Ishikawa (cell line): ENCODE data around the gene MAP3K5.

ENCODE experiments used
- CEBPB ChIP-seq: IDR thresholded peaks from 2 replicates; pipeline ENCODE4 v1.6.1; 2012
- CREB1 ChIP-seq: IDR thresholded peaks from 2 replicates; pipeline ENCODE4 v1.6.1; 2012; ENCODE audit warnings: low read depth
- EGR1 ChIP-seq: IDR thresholded peaks from 2 replicates; pipeline ENCODE4 v1.6.1; 2012
- EP300 ChIP-seq: IDR thresholded peaks from 2 replicates; pipeline ENCODE4 v1.6.1; 2012; ENCODE audit warnings: borderline replicate concordance
- MAX ChIP-seq: IDR thresholded peaks from 2 replicates; pipeline ENCODE4 v1.6.1; 2012
- NFIC ChIP-seq: IDR thresholded peaks from 2 replicates; pipeline ENCODE4 v1.6.1; 2012
- RAD21 ChIP-seq: IDR thresholded peaks from 2 replicates; pipeline ENCODE4 v1.6.1; 2012; ENCODE audit warnings: low read depth
- REST ChIP-seq: IDR thresholded peaks from 2 replicates; pipeline ENCODE4 v1.6.1; 2012; ENCODE audit warnings: low read depth, mild to moderate bottlenecking
- TAF1 ChIP-seq: IDR thresholded peaks from 2 replicates; pipeline ENCODE4 v1.6.1; 2012; ENCODE audit warnings: low read depth, mild to moderate bottlenecking
- TCF12 ChIP-seq: IDR thresholded peaks from 2 replicates; pipeline ENCODE4 v1.6.1; 2012; ENCODE audit warnings: low read depth
- TEAD4 ChIP-seq: IDR thresholded peaks from 2 replicates; pipeline ENCODE4 v1.6.1; 2012
- USF1 ChIP-seq: IDR thresholded peaks from 2 replicates; pipeline ENCODE4 v1.6.1; 2012
- YY1 ChIP-seq: IDR thresholded peaks from 2 replicates; pipeline ENCODE4 v1.6.1; 2012; ENCODE audit warnings: low read depth
- ZBTB7A ChIP-seq: IDR thresholded peaks from 2 replicates; pipeline ENCODE4 v1.6.1; 2012; ENCODE audit warnings: low read depth

GRCh38 chr6:136522636-136523035 lies 269.6 kb downstream of the MAP3K5 start:
- TF ChIP-seq EP300 (no peak), YY1 (no peak), EGR1 (no peak), TAF1 (no peak), RAD21 (no peak), REST (no peak), ZBTB7A (no peak), USF1 (no peak), CREB1 (no peak), MAX (no peak), NFIC (no peak), TCF12 (no peak), CEBPB (no peak), TEAD4 (no peak)
